ENCODE results near the gene TMC1.
"Not testable (repeated sequence)": the region's sequence is repeated elsewhere in the genome, so short reads cannot be mapped to it uniquely, and the experiment has no call there.

TMC1 gene

DNA sequence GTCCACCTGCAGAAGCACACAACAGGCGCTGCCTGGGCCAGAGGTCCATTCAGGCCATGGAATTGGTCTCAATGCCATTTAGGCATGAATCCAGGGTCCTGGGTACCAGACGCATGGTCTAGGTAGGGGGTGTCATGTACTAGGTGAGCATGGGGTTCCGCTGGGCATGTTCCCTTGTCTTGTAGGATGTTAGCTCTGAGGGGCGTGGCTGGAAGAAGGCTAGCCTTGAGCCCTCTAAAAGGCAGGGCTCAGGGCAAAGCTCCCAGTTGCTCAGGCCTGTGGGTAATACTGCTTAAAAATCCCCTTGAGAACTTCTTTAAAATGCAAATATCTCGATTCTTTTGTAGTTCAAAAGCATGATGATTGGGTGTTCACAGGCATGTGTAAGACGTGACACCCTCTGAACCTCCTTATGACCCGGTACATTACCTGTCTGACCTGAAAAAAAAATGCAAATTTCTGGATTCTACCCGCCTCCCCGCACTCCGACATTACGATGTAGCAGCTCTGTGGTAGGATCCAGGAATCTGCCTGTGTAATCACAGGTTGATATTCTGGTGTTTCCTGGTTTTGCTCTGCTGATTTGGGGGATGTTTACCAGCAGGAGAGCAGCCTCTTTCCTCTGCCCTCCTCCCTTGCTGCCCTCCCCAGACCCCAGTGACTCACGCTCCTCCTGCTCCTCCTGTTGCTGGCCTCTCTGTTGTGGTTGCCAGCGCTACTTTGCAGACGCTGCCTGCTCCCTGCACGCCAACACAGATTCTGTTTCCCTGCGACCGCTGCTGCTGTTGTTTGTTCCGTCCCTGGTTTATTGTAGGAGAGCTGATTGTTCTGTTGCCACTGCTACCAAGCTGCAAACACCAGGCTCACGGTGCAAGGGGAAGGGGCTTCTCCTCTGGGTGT lies 5.7 kb downstream of the TMC1 start:
- DNase-seq (ENCODE audit: low read depth in 2 of 2), result peak; percentile 50 to 56

DNA sequence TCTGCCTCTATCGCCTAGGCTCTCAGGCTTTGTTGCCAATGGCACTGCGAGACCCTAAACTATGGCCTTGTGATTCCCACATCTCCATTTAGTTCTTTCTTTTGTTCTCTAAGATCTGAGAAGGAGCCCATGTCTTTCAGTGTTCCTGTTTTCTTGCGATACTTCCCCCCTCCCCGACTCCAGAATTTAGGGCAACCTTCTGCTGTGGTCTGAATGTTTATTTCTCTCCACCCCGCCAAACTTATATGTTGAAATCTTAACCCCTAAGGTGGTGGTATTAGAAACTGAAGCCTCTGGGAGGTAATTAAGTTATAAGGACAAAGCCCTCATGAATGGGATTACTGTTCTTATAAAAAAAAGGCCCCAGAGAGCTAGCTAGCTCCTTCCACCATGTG lies 6.4 kb downstream of the TMC1 start:
- DNase-seq (ENCODE audit: low read depth in 2 of 2), result no peak

DNA sequence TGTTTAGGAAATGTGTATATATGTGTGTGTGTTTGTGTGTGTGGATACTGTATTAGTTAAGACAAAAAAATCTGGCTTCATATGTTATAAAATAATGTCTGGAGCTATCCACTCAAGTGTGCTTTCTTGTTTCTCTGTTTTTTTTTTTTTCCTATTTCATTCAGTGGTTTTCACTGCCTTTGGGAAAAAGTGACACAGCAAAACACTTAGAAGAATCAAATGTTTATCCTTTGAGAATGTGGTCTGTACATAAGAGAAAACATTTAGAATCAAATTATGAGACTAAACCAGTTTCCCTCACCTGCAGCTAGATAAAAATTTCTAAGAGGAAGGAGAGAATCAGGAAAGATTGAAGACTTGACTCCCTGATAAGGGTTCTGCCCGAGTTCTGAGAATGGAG lies 8.1 kb downstream of the TMC1 start:
- no peak for DNase-seq (ENCODE audit: low read depth in 2 of 2)

- no peak for DNase-seq (ENCODE audit: low read depth in 2 of 2)
These were observed 11.9 kb downstream of the TMC1 start for GRCh38 chr9:72533322-72533721.

- DNase-seq (ENCODE audit: low read depth in 2 of 2), result no peak
These were observed 13.5 kb downstream of the TMC1 start for GRCh38 chr9:72534931-72535330.

GRCh38 chr9:72537011-72537545 lies 15.7 kb downstream of the TMC1 start:
- no peak for DNase-seq (ENCODE audit: low read depth in 2 of 2)

DNA sequence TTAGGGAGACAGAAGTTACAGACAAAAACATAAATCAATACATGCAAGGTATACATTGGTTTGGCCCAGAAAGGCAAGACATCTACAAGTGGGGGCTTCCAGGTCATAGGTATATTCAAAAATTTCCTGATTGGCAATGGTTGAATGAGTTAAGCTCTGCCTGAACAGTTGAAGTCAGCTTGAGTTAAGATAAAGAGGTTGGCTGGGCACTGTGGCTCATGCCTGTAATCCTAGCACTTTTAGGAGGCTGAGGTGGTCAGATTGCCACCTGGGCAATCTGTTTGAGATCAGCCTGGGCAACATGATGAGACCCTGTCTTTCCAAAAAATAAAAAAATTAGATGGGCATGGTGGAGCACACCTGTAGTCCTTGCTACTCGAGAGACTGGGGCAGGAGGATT lies 16.3 kb downstream of the TMC1 start:
- no peak for DNase-seq (ENCODE audit: low read depth in 2 of 2)

DNA sequence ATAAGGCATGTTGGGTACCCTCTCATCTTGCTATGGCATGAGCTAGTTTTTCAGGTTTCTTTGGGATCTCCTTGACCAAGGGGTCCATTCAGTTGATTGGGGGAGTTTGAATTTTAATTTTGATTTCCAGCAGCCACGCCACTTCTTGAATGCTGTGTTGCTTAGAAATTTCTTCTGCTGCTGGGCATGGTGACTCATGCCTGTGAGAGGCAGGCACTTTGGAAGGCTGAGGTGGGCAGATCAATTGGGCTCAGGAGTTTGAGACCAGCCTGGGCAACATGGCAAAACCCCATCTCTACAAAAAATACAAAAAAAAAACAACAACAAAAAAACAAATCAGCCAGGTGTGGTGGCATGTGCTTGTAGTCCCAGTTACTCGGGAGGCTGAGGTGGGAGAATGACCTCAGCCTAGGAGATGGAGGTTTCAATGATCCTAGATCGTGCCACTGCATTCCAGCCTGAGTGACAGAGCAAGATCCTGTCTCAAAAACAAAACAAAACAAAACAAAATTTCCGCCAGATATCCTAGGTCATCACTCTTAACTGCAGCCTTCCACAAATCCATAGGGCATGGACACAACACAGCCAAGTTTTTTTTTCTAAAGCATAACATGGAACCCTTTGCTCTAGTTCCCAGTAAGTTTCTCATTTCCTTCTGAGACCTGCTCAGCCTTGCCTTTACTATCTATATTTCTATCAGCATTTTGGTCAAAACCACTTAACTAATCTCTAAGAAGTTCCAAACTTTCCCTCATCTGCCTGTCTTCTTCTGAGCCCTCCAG lies 17.7 kb downstream of the TMC1 start:
- DNase-seq (ENCODE audit: low read depth in 2 of 2), result no peak

- DNase-seq (ENCODE audit: low read depth in 2 of 2), result no peak
These were observed 18.5 kb downstream of the TMC1 start for GRCh38 chr9:72539824-72540347.

GRCh38 chr9:72540348-72540873 lies 19.0 kb downstream of the TMC1 start:
- no peak for DNase-seq (ENCODE audit: low read depth in 2 of 2)

GRCh38 chr9:72542537-72542833 lies 21.1 kb downstream of the TMC1 start:
- DNase-seq (ENCODE audit: low read depth in 2 of 2), result not testable (repeated sequence)

- DNase-seq (ENCODE audit: low read depth in 2 of 2), result no peak
These were observed 21.5 kb downstream of the TMC1 start for GRCh38 chr9:72542917-72543316.

GRCh38 chr9:72551306-72551705 lies 29.9 kb downstream of the TMC1 start:
- DNase-seq (ENCODE audit: low read depth in 2 of 2), result no peak

GRCh38 chr9:72552356-72552755 lies 30.9 kb downstream of the TMC1 start:
- no peak for DNase-seq (ENCODE audit: low read depth in 2 of 2)

DNA sequence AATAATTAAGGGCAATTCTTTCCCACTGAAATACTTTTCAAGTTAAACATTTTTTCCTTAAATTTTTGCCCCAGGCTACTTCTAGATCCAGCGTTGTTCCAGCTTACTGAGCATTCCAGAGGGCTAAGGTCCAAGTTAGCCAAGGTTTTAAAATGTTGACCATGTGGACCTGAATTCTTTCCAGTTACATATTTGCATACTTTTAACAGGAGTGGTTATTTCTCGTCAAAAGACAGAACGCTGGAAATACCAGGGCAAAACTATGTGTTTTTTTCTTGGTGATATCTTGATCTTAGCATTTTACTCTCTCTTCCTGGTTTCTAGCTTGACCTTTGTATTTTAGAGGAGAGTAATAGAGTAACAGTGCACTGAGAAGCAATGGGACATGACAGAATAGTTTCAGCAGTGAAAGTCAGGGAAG lies 32.8 kb downstream of the TMC1 start:
- no peak for DNase-seq (ENCODE audit: low read depth in 2 of 2)

DNA sequence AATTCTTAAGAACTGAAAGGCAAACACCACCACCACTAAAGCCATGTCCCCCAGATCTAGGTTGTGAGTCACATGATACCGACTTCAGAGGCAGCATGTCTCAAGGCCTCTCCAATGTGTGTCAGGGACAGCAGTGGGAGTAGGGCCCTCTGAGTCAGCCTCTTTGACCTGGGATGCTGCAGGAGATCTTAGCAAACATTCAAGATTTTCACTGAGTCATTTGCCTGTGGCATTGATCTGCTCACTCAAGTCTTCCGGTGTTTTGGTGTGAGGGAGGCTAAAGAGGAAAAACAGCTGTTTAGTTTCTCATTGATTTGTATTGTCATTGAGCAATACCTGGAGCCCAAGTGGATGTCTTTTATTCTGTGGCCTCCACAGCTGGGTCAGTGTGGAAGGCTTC lies 36.1 kb downstream of the TMC1 start:
- DNase-seq (ENCODE audit: low read depth in 2 of 2), result peak in 1 of 2 donors; percentile 39

GRCh38 chr9:72560086-72560485 lies 38.7 kb downstream of the TMC1 start:
- no peak for DNase-seq (ENCODE audit: low read depth in 2 of 2)

GRCh38 chr9:72563806-72564205 lies 42.4 kb downstream of the TMC1 start:
- DNase-seq (ENCODE audit: low read depth in 2 of 2), result no peak

- DNase-seq (ENCODE audit: low read depth in 2 of 2), result no peak
These were observed 43.3 kb downstream of the TMC1 start for GRCh38 chr9:72564479-72565281.

DNA sequence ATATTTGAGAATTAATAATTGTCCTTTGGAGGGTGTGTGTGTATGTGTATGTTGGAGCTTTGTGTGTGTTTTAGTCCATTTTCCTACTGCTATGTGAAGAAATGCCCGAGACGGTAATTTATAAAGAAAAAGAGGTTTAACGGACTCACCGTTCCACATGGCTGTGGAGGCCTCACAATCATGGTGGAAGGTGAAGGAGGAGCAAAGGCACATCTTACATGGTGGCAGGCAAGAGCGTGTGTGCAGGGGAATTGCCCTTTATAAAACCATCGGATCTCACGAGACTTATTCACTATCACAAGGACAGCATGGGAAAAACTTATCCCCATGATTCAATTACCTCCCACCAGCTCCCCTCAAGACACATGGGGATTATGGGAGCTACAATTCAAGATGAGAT lies 44.1 kb downstream of the TMC1 start:
- DNase-seq (ENCODE audit: low read depth in 2 of 2), result no peak

DNA sequence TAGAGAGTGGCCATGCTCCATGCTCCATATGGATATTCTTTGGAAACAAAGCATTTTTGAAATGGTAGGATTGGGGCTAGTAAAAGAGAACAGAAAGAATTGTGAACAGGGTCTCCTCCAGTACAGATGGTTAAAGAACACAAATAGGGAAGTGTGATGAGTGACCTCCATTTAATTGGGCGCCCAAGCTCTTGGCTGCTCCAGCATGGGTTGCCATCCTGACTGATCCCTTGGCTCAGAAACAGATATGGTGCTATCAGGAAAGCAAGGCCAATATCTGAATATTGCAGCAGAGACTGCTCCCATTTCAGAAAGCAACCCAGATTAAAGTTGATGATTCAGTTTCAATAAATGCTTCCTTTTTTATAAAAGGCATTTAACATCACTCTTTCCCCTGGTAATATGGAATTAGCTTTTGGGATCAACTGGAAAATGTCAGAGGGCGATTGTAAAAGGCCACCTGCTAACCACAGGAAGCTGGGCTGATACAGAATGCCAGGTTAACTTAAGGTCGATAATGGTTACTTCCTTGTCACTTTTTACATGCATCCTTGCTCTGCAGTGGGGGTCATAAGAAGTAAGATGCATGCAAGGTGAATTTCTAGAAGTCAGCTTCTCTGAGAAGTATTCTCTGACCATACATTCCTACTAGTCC lies 52.9 kb downstream of the TMC1 start:
- DNase-seq (ENCODE audit: low read depth in 2 of 2), result no peak

Measured in stimulated activated CD4-positive, alpha-beta T cell treated with anti-CD3 and anti-CD28 coated beads, Interleukin-1b, Interleukin-23, amount 100 ng/mL, for 4 hours (primary cell).